Measurements from ENCODE around the gene EDIL3.

The EDIL3 gene

GRCh38 chr5:84384604-84385575 is at the start of gene EDIL3:
EDIL3 (minus strand) TSS chr5:84384880; CDS start chr5:84384374, 506 bp downstream.
- DNase-seq = no peak

- no peak for DNase-seq
Observed at GRCh38 chr5:84433461-84433860, 48.8 kb upstream of the EDIL3 start.

GRCh38 chr5:84430863-84431663 is 46.4 kb upstream of the EDIL3 start:
- no peak for DNase-seq

- no peak for DNase-seq
Observed at GRCh38 chr5:84430079-84430478, 45.4 kb upstream of the EDIL3 start.

- DNase-seq = no peak
Observed at GRCh38 chr5:84425365-84425881, 40.7 kb upstream of the EDIL3 start.

GRCh38 chr5:84419742-84420141 is 35.1 kb upstream of the EDIL3 start:
- no peak for DNase-seq

- DNase-seq = no peak
Observed at GRCh38 chr5:84411832-84412605, 27.3 kb upstream of the EDIL3 start.

- no peak for DNase-seq
Observed at GRCh38 chr5:84406111-84406510, 21.4 kb upstream of the EDIL3 start.

GRCh38 chr5:84403773-84404172 is 19.1 kb upstream of the EDIL3 start:
- no peak for DNase-seq

- no peak for DNase-seq
Observed at GRCh38 chr5:84397385-84397784, 12.7 kb upstream of the EDIL3 start.

GRCh38 chr5:84393969-84394368 is 9.3 kb upstream of the EDIL3 start:
- DNase-seq = no peak

- no peak for DNase-seq
Observed at GRCh38 chr5:84392836-84393235, 8.2 kb upstream of the EDIL3 start.

GRCh38 chr5:84385705-84386104 is 1.0 kb upstream of the EDIL3 start:
- no peak for DNase-seq

- DNase-seq = no peak
Observed at GRCh38 chr5:84383816-84384603, 670 bp downstream of the EDIL3 start.

- DNase-seq = no peak
Observed at GRCh38 chr5:84383296-84383815, 1.3 kb downstream of the EDIL3 start.

GRCh38 chr5:84382363-84383295 is 2.1 kb downstream of the EDIL3 start:
- DNase-seq = no peak

GRCh38 chr5:84381502-84382362 is 2.9 kb downstream of the EDIL3 start:
- DNase-seq = no peak

GRCh38 chr5:84379749-84380148 is 4.9 kb downstream of the EDIL3 start:
- no peak for DNase-seq

GRCh38 chr5:84378961-84379360 is 5.7 kb downstream of the EDIL3 start:
- DNase-seq = no peak
